H7 (cell line): ENCODE results near the gene ULK2. TPM values are rescaled to one million over a fixed set of nuclear protein-coding genes. Genes with fewer than 3 reads are reported as not detected.

Experiments
- DNase-seq: peaks from one replicate; pipeline ENCODE4 v3.0.0; 2012
- H3K27me3 ChIP-seq: 2 replicates; pipeline ENCODE4 v1.6.0; 2011; ENCODE audit warnings: mild to moderate bottlenecking, low read length; ENCODE audit not compliant: control insufficient read depth, insufficient read depth
- H3K36me3 ChIP-seq: replicated peaks from 2 replicates; pipeline ENCODE4 v1.5.1; 2011; ENCODE audit warnings: low read length; ENCODE audit not compliant: control insufficient read depth, insufficient read depth
- H3K4me3 ChIP-seq: 2 replicates; pipeline ENCODE4 v1.5.1; 2011; ENCODE audit warnings: low read depth, mild to moderate bottlenecking, control low read depth, low read length, moderate library complexity; ENCODE audit not compliant: insufficient read depth
- total RNA-seq: library from RNA; depleted of rRNA; stranded (reverse); fragments of >200 nt; shearing (Covaris generic); gene quantifications from 2 replicates; pipeline ENCODE4 v1.2.3, GENCODE V29; 2014

ULK2 gene
- total RNA-seq, 1 experiment from 2014 or later, result 13.9 TPM

GRCh38 chr17:19752216-19753050, 115.3 kb downstream of the ULK2 start:
- Histone ChIP-seq H3K27me3 (no peaks in the 10 kb centered on the region), H3K4me3 (no peak overlapping the region), H3K36me3 (no peaks in the 10 kb centered on the region)
- no peak for DNase-seq

GRCh38 chr17:19750835-19751234, 116.9 kb downstream of the ULK2 start:
- Histone ChIP-seq H3K36me3 (no peaks in the 10 kb centered on the region), H3K4me3 (no peak overlapping the region), H3K27me3 (no peaks in the 10 kb centered on the region)
- no peak for DNase-seq

GRCh38 chr17:19750020-19750572, 117.6 kb downstream of the ULK2 start:
- no peak for DNase-seq
- H3K27me3 ChIP-seq, result peaks cover 2% of the 10 kb centered on the region
- no peak overlapping the region for H3K4me3 ChIP-seq
- no peaks in the 10 kb centered on the region for H3K36me3 ChIP-seq

GRCh38 chr17:19748807-19749193, 118.9 kb downstream of the ULK2 start:
- H3K4me3 ChIP-seq, result no peak overlapping the region
- H3K27me3 ChIP-seq, result peaks cover 4% of the 10 kb centered on the region
- DNase-seq, result no peak

GRCh38 chr17:19747829-19748806, 119.6 kb downstream of the ULK2 start, which contains the start of gene ALDH3A1:
TSS of gene ALDH3A1 (minus strand) at chr17:19748298. CDS start at chr17:19745129, 3,169 bp downstream.
- H3K27me3 ChIP-seq, result peaks cover 4% of the 10 kb centered on the region
- no peak for DNase-seq
- no peak within 1 kb of the TSS for H3K4me3 ChIP-seq
- no peaks in the 10 kb centered on the region for H3K36me3 ChIP-seq

More at GRCh38 chr17:19748807-19749193, 118.9 kb downstream of the ULK2 start:
- H3K36me3 ChIP-seq, result no peaks in the 10 kb centered on the region

- Histone ChIP-seq H3K4me3 (no peak overlapping the region), H3K27me3 (peaks cover 4% of the 10 kb centered on the region), H3K36me3 (no peaks in the 10 kb centered on the region)
- DNase-seq, result no peak
These were observed 120.5 kb downstream of the ULK2 start for GRCh38 chr17:19747159-19747719.

- no peak for DNase-seq
- Histone ChIP-seq H3K4me3 (no peak overlapping the region), H3K27me3 (peaks cover 4% of the 10 kb centered on the region), H3K36me3 (no peaks in the 10 kb centered on the region)
These were observed 121.2 kb downstream of the ULK2 start for GRCh38 chr17:19746517-19746916.

- DNase-seq, result peak; percentile 96
- H3K27me3 ChIP-seq, result peaks cover 4% of the 10 kb centered on the region
- H3K36me3 ChIP-seq, result no peaks in the 10 kb centered on the region
- H3K4me3 ChIP-seq, result peak overlapping the region; percentile 37
These were observed 122.6 kb downstream of the ULK2 start for GRCh38 chr17:19744922-19745757.

- peak overlapping the region; percentile 37 for H3K4me3 ChIP-seq
- no peaks in the 10 kb centered on the region for H3K36me3 ChIP-seq
- H3K27me3 ChIP-seq, result peaks cover 4% of the 10 kb centered on the region
- no peak for DNase-seq
These were observed 123.2 kb downstream of the ULK2 start for GRCh38 chr17:19744492-19744891.

- Histone ChIP-seq H3K27me3 (peaks cover 4% of the 10 kb centered on the region), H3K4me3 (no peak overlapping the region)
These were observed 124.3 kb downstream of the ULK2 start for GRCh38 chr17:19743101-19744100.

GRCh38 chr17:19742495-19742894, 125.2 kb downstream of the ULK2 start:
- peaks cover 4% of the 10 kb centered on the region for H3K27me3 ChIP-seq
- no peaks in the 10 kb centered on the region for H3K36me3 ChIP-seq
- DNase-seq, result no peak
- H3K4me3 ChIP-seq, result no peak overlapping the region

More at GRCh38 chr17:19743101-19744100, 124.3 kb downstream of the ULK2 start:
- H3K36me3 ChIP-seq, result no peaks in the 10 kb centered on the region
- DNase-seq, result peak; percentile 78

GRCh38 chr17:19741832-19742457, 125.8 kb downstream of the ULK2 start:
- DNase-seq, result no peak
- H3K4me3 ChIP-seq, result no peak overlapping the region
- no peaks in the 10 kb centered on the region for H3K36me3 ChIP-seq
- H3K27me3 ChIP-seq, result peaks cover 4% of the 10 kb centered on the region
